SK-N-SH (cell line): Measurements from ENCODE around the gene CELF4. TPM values are rescaled to one million over a fixed set of nuclear protein-coding genes. Genes with fewer than 3 reads are reported as not detected.

ENCODE experiments used
- CTCF ChIA-PET: fragments of 300-600, 350-600 bp; formaldehyde crosslinking; extraction: SDS; loops from one replicate; lab custom pipeline; 2021; lab: Yijun Ruan, JAX
- POLR2A ChIA-PET: fragments of 350-600 bp; sonication (Branson Sonifier 250); formaldehyde crosslinking; extraction: SDS; loops from one replicate; lab custom pipeline; 2020; ENCODE audit warnings: antibody characterized with exemption, inconsistent platforms; lab: Yijun Ruan, JAX
- DNase-seq: peaks from one replicate; pipeline ENCODE4 v3.0.0; 2012
- H2AFZ ChIP-seq: fragments of 200-600 bp; sonication (generic); 2 replicates; pipeline ENCODE4 v1.8.1; 2016; ENCODE audit warnings: antibody characterized with exemption, mild to moderate bottlenecking, low read depth
- H3F3A ChIP-seq: fragments of 200-600 bp; sonication (generic); replicated peaks from 2 replicates; pipeline ENCODE3; 2016; ENCODE audit warnings: antibody characterized with exemption, mild to moderate bottlenecking; ENCODE audit not compliant: insufficient read depth
- H3K27ac ChIP-seq, 2 experiments: fragments of 200-500 bp in 1 of 2; fragments of 200-600 bp in 1 of 2; sonication (Bioruptor generic) in 1 of 2; sonication (generic), shearing (Covaris generic) in 1 of 2; 2 replicates each; pipeline versions ENCODE4 v1.5.1 to v1.6.1; 2014 to 2016; ENCODE audit warnings: low read depth in 2 of 2, inconsistent platforms in 1 of 2, low read length in 1 of 2, mild to moderate bottlenecking in 1 of 2, mixed read lengths in 1 of 2
- H3K27me3 ChIP-seq: fragments of 200-600 bp; sonication (generic), shearing (Covaris generic); 2 replicates; pipeline ENCODE4 v1.6.1; 2016; ENCODE audit warnings: mixed run types; ENCODE audit not compliant: insufficient read depth
- H3K36me3 ChIP-seq, 2 experiments: fragments of 200-500 bp in 1 of 2; fragments of 200-600 bp in 1 of 2; sonication (Bioruptor generic) in 1 of 2; sonication (generic) in 1 of 2; replicated peaks in 1 of 2; 2 replicates each; pipeline versions ENCODE3 to v1.5.1; 2014 to 2016; ENCODE audit warnings: low read length in 1 of 2, mild to moderate bottlenecking in 1 of 2; ENCODE audit not compliant: insufficient read depth in 2 of 2, control insufficient read depth in 1 of 2
- H3K4me1 ChIP-seq, 2 experiments: fragments of 200-500 bp in 1 of 2; fragments of 200-600 bp in 1 of 2; sonication (Bioruptor generic) in 1 of 2; sonication (generic), shearing (Covaris generic) in 1 of 2; 2 replicates each; pipeline versions ENCODE4 v1.5.1 to v1.6.1; 2014 to 2016; ENCODE audit warnings: low read depth in 1 of 2, low read length in 1 of 2, mixed run types in 1 of 2; ENCODE audit not compliant: insufficient read depth in 2 of 2, control insufficient read depth in 1 of 2
- H3K4me2 ChIP-seq: fragments of 200-600 bp; sonication (generic), shearing (Covaris generic); 2 replicates; pipeline ENCODE4 v1.6.1; 2017; ENCODE audit warnings: mixed run types
- H3K4me3 ChIP-seq, 2 experiments: fragments of 200-500 bp in 1 of 2; fragments of 200-600 bp in 1 of 2; sonication (Bioruptor generic) in 1 of 2; sonication (generic), shearing (Covaris generic) in 1 of 2; 2 replicates each; pipeline versions ENCODE4 v1.5.1 to v1.8.1; 2014 to 2016; ENCODE audit warnings: low read depth in 2 of 2, inconsistent platforms in 1 of 2, low read length in 1 of 2, mild to moderate bottlenecking in 1 of 2, mixed read lengths in 1 of 2, moderate library complexity in 1 of 2
- H3K79me2 ChIP-seq: fragments of 200-600 bp; sonication (generic); 2 replicates; pipeline ENCODE4 v1.8.1; 2017; ENCODE audit warnings: mild to moderate bottlenecking; ENCODE audit not compliant: insufficient read depth
- H3K9ac ChIP-seq: fragments of 200-600 bp; sonication (generic); 2 replicates; pipeline ENCODE4 v1.6.1; 2017; ENCODE audit warnings: mixed run types
- H3K9me2 ChIP-seq: fragments of 200-600 bp; sonication (generic); 2 replicates; pipeline ENCODE4 v1.6.1; 2017; ENCODE audit warnings: mixed run types
- H3K9me3 ChIP-seq: fragments of 200-600 bp; sonication (generic); 2 replicates; pipeline ENCODE4 v1.6.1; 2017; ENCODE audit warnings: mixed run types, mild to moderate bottlenecking, moderate library complexity
- H4K20me1 ChIP-seq: fragments of 200-600 bp; sonication (generic); 2 replicates; pipeline ENCODE4 v1.6.1; 2017; ENCODE audit warnings: mild to moderate bottlenecking, mixed run types; ENCODE audit not compliant: insufficient read depth
- CTCF ChIP-seq: fragments of 200-600 bp; sonication (generic); IDR thresholded peaks from 2 replicates; pipeline ENCODE4 v1.6.1; 2017; ENCODE audit warnings: antibody characterized with exemption, mild to moderate bottlenecking, moderate library complexity
- EZH2phosphoT487 ChIP-seq: fragments of 200-600 bp; sonication (generic); IDR thresholded peaks from 2 replicates; pipeline ENCODE4 v1.6.1; 2017; ENCODE audit warnings: low read depth, mixed run types, mild to moderate bottlenecking, antibody characterized with exemption, moderate library complexity, borderline replicate concordance
- FOXM1 ChIP-seq: IDR thresholded peaks from 2 replicates; pipeline ENCODE4 v1.4.0; 2012; ENCODE audit warnings: low read depth, mild to moderate bottlenecking
- GABPA ChIP-seq: IDR thresholded peaks from 2 replicates; pipeline ENCODE4 v1.4.0; 2012; ENCODE audit warnings: low read depth, mild to moderate bottlenecking
- JUND ChIP-seq: IDR thresholded peaks from 2 replicates; pipeline ENCODE4 v1.4.0; 2012
- MAX ChIP-seq: IDR thresholded peaks from 2 replicates; pipeline ENCODE4 v1.4.0; 2012; ENCODE audit warnings: low read depth
- MXI1 ChIP-seq: IDR thresholded peaks from 2 replicates; pipeline ENCODE4 v1.6.1; 2012; ENCODE audit warnings: mild to moderate bottlenecking, low read depth, low read length, improper control_type of control experiment
- NRF1 ChIP-seq: IDR thresholded peaks from 2 replicates; pipeline ENCODE4 v1.6.1; 2012; ENCODE audit warnings: low read depth, mild to moderate bottlenecking, low read length
- REST ChIP-seq: IDR thresholded peaks from 2 replicates; pipeline ENCODE4 v1.6.1; 2012; ENCODE audit warnings: mild to moderate bottlenecking, low read depth, low read length, moderate library complexity
- TEAD4 ChIP-seq: IDR thresholded peaks from 2 replicates; pipeline ENCODE4 v1.4.0; 2012; ENCODE audit warnings: mild to moderate bottlenecking, borderline replicate concordance; ENCODE audit not compliant: insufficient read depth
- YY1 ChIP-seq: IDR thresholded peaks from 2 replicates; pipeline ENCODE4 v1.4.0; 2012; ENCODE audit warnings: low read depth, mild to moderate bottlenecking
- WGBS: methylation state at CpG from one replicate; pipeline ENCODE4 v1.1.6; 2017; ENCODE audit warnings: low lambda C conversion rate; 5-methylcytosine and 5-hydroxymethylcytosine counted together
- polyA plus RNA-seq, 3 experiments: library from polyadenylated mRNA; depleted of rRNA; stranded (reverse); fragments of >200 nt; gene quantifications; 2 replicates each; pipeline ENCODE4 v1.2.3, GENCODE V29; 2012

Gene CELF4
- polyA plus RNA-seq, 1 of the 3 experiments (the other 2 are of a cell fraction): 0.26 TPM

- H4K20me1 ChIP-seq: no peaks in the 10 kb centered on the region
- TF ChIP-seq FOXM1: no peak
- TF ChIP-seq MAX: no peak
- TF ChIP-seq EZH2phosphoT487: no peak
- no peak for TF ChIP-seq JUND
- no peak for TF ChIP-seq NRF1
- no peak for TF ChIP-seq CTCF
- no peak for TF ChIP-seq GABPA
- DNase-seq: no peak
- H3K27ac ChIP-seq: no peak overlapping the region
- ChIA-PET POLR2A (no interaction called here), CTCF (no interaction called here)
- no peak overlapping the region for H2AFZ ChIP-seq
- no peak overlapping the region for H3K4me3 ChIP-seq
- 46% methylated on average over 3 of the region's 3 CpGs for WGBS
- H3F3A ChIP-seq: no peaks in the 10 kb centered on the region
- H3K79me2 ChIP-seq: no peaks in the 10 kb centered on the region
- H3K27me3 ChIP-seq: no peaks in the 10 kb centered on the region; the same call in 1 of the 2 replicates
- no peaks in the 10 kb centered on the region; a peak in 1 of 4 replicates for H3K4me1 ChIP-seq
- H3K9ac ChIP-seq: no peak overlapping the region
- no peaks in the 10 kb centered on the region for H3K36me3 ChIP-seq
- no peaks in the 10 kb centered on the region for H3K9me2 ChIP-seq
- H3K9me3 ChIP-seq: no peaks in the 10 kb centered on the region
- H3K4me2 ChIP-seq: no peak overlapping the region
Observed at GRCh38 chr18:37252342-37252741, 313.3 kb downstream of the CELF4 start.

- Histone ChIP-seq H3K79me2 (no peaks in the 10 kb centered on the region), H2AFZ (no peak overlapping the region), H3K4me1 (no peaks in the 10 kb centered on the region; a peak in 1 of 4 replicates), H3K27me3 (no peaks in the 10 kb centered on the region; the same call in 1 of the 2 replicates), H3K9ac (no peak overlapping the region), H3K27ac (no peak overlapping the region), H3F3A (no peaks in the 10 kb centered on the region), H3K36me3 (no peaks in the 10 kb centered on the region), H3K4me2 (no peak overlapping the region), H4K20me1 (no peaks in the 10 kb centered on the region), H3K4me3 (no peak overlapping the region), H3K9me3 (no peaks in the 10 kb centered on the region), H3K9me2 (no peaks in the 10 kb centered on the region)
- POLR2A ChIA-PET: no interaction called here
- TF ChIP-seq NRF1 (no peak), CTCF (no peak), YY1 (no peak), EZH2phosphoT487 (no peak), MXI1 (no peak), TEAD4 (no peak), REST (no peak)
- 54% methylated on average over 3 of the region's 3 CpGs for WGBS
- CTCF ChIA-PET: interaction anchor here (1.2 to 1.3 kb wide), 2 partner anchors 70 to 232 kb away, joined by 3 read pairs; no protein-coding TSS in a partner anchor
- DNase-seq: no peak
Observed at GRCh38 chr18:37251679-37252078, 313.9 kb downstream of the CELF4 start.
